Endothelial cell of umbilical vein (primary cell): ENCODE results near the gene PTPRD. TPM values are rescaled to one million over a fixed set of nuclear protein-coding genes. Genes with fewer than 3 reads are reported as not detected.

Experiments used
- BruUV-seq: library from RNA; stranded (reverse); fragments of 400-500 nt; replicated peaks from 2 replicates; lab custom pipeline; 2021; lab: Mats Ljungman, UMichigan
- CTCF ChIA-PET: fragments of 300-600, 350-600 bp; sonication (Branson Sonifier 250); formaldehyde crosslinking; loops from one replicate; lab custom pipeline; 2021; ENCODE audit warnings: antibody characterized with exemption, inconsistent platforms; lab: Charles Lee
- POLR2A ChIA-PET: fragments of 300-600, 350-600 bp; sonication (Branson Sonifier 250); formaldehyde crosslinking; loops from one replicate; lab custom pipeline; 2021; ENCODE audit warnings: antibody characterized with exemption, inconsistent platforms; lab: Charles Lee
- DNase-seq: peaks from one replicate; pipeline ENCODE4 v3.0.0-alpha.2; 2011; ENCODE audit warnings: low read depth, low spot score
- FAIRE-seq: peaks from 2 replicates; lab custom pipeline; 2011; peaks lifted over from hg19 to GRCh38; lab: Jason Lieb, UNC
- H2AFZ ChIP-seq: 2 replicates; pipeline ENCODE4 v1.6.0; 2012; ENCODE audit warnings: low read depth, low read length, control low read depth, inconsistent platforms
- H3K27ac ChIP-seq: 2 replicates; pipeline ENCODE4 v1.5.1; 2011; ENCODE audit warnings: low read depth, mild to moderate bottlenecking, control low read depth, low read length, moderate library complexity; ENCODE audit not compliant: insufficient read depth
- H3K27me3 ChIP-seq, 2 experiments: 2 replicates each; pipeline versions ENCODE4 v1.6.0 to v1.6.1; 2011; ENCODE audit warnings: low read length in 2 of 2, mixed read lengths in 1 of 2; ENCODE audit not compliant: control insufficient read depth in 2 of 2, insufficient read depth in 2 of 2
- H3K36me3 ChIP-seq, 2 experiments: 2 replicates in 1 of 2; 3 replicates in 1 of 2; pipeline ENCODE4 v1.5.1; 2011; ENCODE audit warnings: low read length in 2 of 2, mild to moderate bottlenecking in 1 of 2, moderate library complexity in 1 of 2; ENCODE audit not compliant: control insufficient read depth in 2 of 2, insufficient read depth in 2 of 2; ENCODE audit errors: extremely low read depth in 1 of 2
- H3K4me1 ChIP-seq: 3 replicates; pipeline ENCODE4 v1.5.1; 2011; ENCODE audit warnings: mild to moderate bottlenecking, low read length; ENCODE audit not compliant: control insufficient read depth, insufficient read depth; ENCODE audit errors: extremely low read depth
- H3K4me2 ChIP-seq: 2 replicates; pipeline ENCODE4 v1.6.1; 2011; ENCODE audit warnings: low read length, control low read depth, mixed read lengths; ENCODE audit not compliant: insufficient read depth
- H3K4me3 ChIP-seq, 3 experiments: fragments of 200-600 bp in 1 of 3; sonication (generic), shearing (Covaris generic) in 1 of 3; replicated peaks in 1 of 3; 2 replicates each; pipeline ENCODE4 v1.5.1; 2011 to 2016; ENCODE audit warnings: control low read depth in 3 of 3, low read length in 3 of 3, mild to moderate bottlenecking in 2 of 3, inconsistent platforms in 1 of 3, low read depth in 1 of 3, moderate library complexity in 1 of 3; ENCODE audit not compliant: insufficient read depth in 1 of 3
- H3K79me2 ChIP-seq: 2 replicates; pipeline ENCODE4 v1.6.0; 2012; ENCODE audit warnings: low read length, inconsistent platforms; ENCODE audit not compliant: control insufficient read depth, insufficient read depth
- H3K9ac ChIP-seq: replicated peaks from 2 replicates; pipeline ENCODE3; 2011; ENCODE audit warnings: low read length, control low read depth; ENCODE audit not compliant: insufficient read depth; ENCODE audit errors: extremely low read depth
- H3K9me1 ChIP-seq: replicated peaks from 3 replicates; pipeline ENCODE4 v1.6.0; 2011; ENCODE audit warnings: mild to moderate bottlenecking, low read length; ENCODE audit not compliant: control insufficient read depth, insufficient read depth; ENCODE audit errors: extremely low read depth
- H3K9me3 ChIP-seq: replicated peaks from 2 replicates; pipeline ENCODE4 v1.5.1; 2012; ENCODE audit warnings: low read length, inconsistent platforms; ENCODE audit not compliant: control insufficient read depth, insufficient read depth
- H4K20me1 ChIP-seq: replicated peaks from 2 replicates; pipeline ENCODE3; 2011; ENCODE audit warnings: mild to moderate bottlenecking, low read length; ENCODE audit not compliant: control insufficient read depth, insufficient read depth; ENCODE audit errors: extremely low read depth
- CTCF ChIP-seq, 2 donors: IDR thresholded peaks; 1 replicate in 1 of 2; 2 replicates in 1 of 2; pipeline ENCODE4 v1.5.1; 2011; ENCODE audit warnings: low read length in 2 of 2, mild to moderate bottlenecking in 2 of 2, moderate library complexity in 2 of 2, control low read depth in 1 of 2, inconsistent platforms in 1 of 2, low read depth in 1 of 2; ENCODE audit not compliant: insufficient read depth in 1 of 2; ENCODE audit errors: extremely low read depth in 1 of 2
- FOS ChIP-seq: IDR thresholded peaks from 2 replicates; pipeline ENCODE4 v1.6.1; 2011; ENCODE audit warnings: mild to moderate bottlenecking, low read length, moderate library complexity, borderline replicate concordance; ENCODE audit not compliant: insufficient read depth
- JUN ChIP-seq: IDR thresholded peaks from 2 replicates; pipeline ENCODE4 v1.6.1; 2011; ENCODE audit warnings: borderline replicate concordance, low read depth; ENCODE audit not compliant: insufficient read length, insufficient read depth
- MAX ChIP-seq: IDR thresholded peaks from 2 replicates; pipeline ENCODE4 v1.6.1; 2011; ENCODE audit not compliant: insufficient read depth, insufficient read length
- MYC ChIP-seq: IDR thresholded peaks from one replicate; pipeline ENCODE4 v1.6.1; 2011; ENCODE audit warnings: mild to moderate bottlenecking, low read depth, low read length
- POLR2A ChIP-seq: IDR thresholded peaks from 2 replicates; pipeline ENCODE4 v1.6.1; 2012; ENCODE audit warnings: low read depth, mild to moderate bottlenecking, control low read depth, low read length
- POLR2AphosphoS5 ChIP-seq: IDR thresholded peaks from 2 replicates; pipeline ENCODE4 v1.6.1; 2012; ENCODE audit warnings: low read depth, mild to moderate bottlenecking, control low read depth, low read length, moderate library complexity; ENCODE audit not compliant: insufficient read depth
- dilution Hi-C: fragments of 300-500 bp; cut with MboI; formaldehyde crosslinking; loops from one replicate; pipeline ENCODE4 v1.15.0; 2019; ENCODE audit warnings: low sequenced_read_pairs; ENCODE audit not compliant: extremely low pct_ligation_motif_present
- intact Hi-C: fragments of 100-400 bp; cut with micrococcal nuclease; formaldehyde crosslinking; loops from one replicate; pipeline ENCODE4 v1.10.0; 2022
- polyA plus RNA-seq, 4 experiments: library from polyadenylated mRNA; depleted of rRNA in 3 of 4; stranded (reverse) in 3 of 4; unstranded in 1 of 4; fragments of >200 nt; gene quantifications; 2 replicates each; pipeline versions ENCODE4 v1.2.1 to v1.2.3, GENCODE V29; 2011 to 2012; ENCODE audit warnings: missing spikeins in 1 of 4
- total RNA-seq: library from RNA; stranded (reverse); gene quantifications from 2 replicates; pipeline ENCODE4 v1.2.3, GENCODE V29; 2021

The PTPRD gene
- total and polyA plus RNA-seq, 2 donors (not counting 3 experiments of a cell fraction or from before 2014, with no cell fraction given): 5.5 to 5.7 TPM

- Histone ChIP-seq H3K27ac (no peak overlapping the region), H4K20me1 (no peaks in the 10 kb centered on the region), H3K9me1 (no peaks in the 10 kb centered on the region), H3K4me2 (no peak overlapping the region), H3K9me3 (no peaks in the 10 kb centered on the region), H3K79me2 (no peaks in the 10 kb centered on the region), H3K27me3 (no peaks in the 10 kb centered on the region), H3K4me1 (no peaks in the 10 kb centered on the region), H2AFZ (no peak overlapping the region), H3K4me3 (no peak overlapping the region), H3K36me3 (no peaks in the 10 kb centered on the region), H3K9ac (no peak overlapping the region)
- no TSS peak for BruUV-seq
- dilution Hi-C loops (no loop called here), intact Hi-C loops (no loop called here)
- ChIA-PET POLR2A (no interaction called here), CTCF (no interaction called here)
- TF ChIP-seq CTCF (IDR thresholded peaks at IDR 0.05; ENCODE audit: extremely low read depth in 1 of 2, insufficient read depth in 1 of 2, low read depth in 1 of 2, low read length in 2 of 2): no peak
- TF ChIP-seq FOS: no peak
- no peak for TF ChIP-seq MYC
- no peak for TF ChIP-seq MAX
- no peak for TF ChIP-seq JUN
- no peak for TF ChIP-seq POLR2AphosphoS5
- no peak for TF ChIP-seq POLR2A
- DNase-seq (no peak), FAIRE-seq (no peak)
These were observed 2027.8 kb downstream of the PTPRD start for GRCh38 chr9:8585036-8585435.
